ENCODE measurements around the gene KMT5B.

DNA sequence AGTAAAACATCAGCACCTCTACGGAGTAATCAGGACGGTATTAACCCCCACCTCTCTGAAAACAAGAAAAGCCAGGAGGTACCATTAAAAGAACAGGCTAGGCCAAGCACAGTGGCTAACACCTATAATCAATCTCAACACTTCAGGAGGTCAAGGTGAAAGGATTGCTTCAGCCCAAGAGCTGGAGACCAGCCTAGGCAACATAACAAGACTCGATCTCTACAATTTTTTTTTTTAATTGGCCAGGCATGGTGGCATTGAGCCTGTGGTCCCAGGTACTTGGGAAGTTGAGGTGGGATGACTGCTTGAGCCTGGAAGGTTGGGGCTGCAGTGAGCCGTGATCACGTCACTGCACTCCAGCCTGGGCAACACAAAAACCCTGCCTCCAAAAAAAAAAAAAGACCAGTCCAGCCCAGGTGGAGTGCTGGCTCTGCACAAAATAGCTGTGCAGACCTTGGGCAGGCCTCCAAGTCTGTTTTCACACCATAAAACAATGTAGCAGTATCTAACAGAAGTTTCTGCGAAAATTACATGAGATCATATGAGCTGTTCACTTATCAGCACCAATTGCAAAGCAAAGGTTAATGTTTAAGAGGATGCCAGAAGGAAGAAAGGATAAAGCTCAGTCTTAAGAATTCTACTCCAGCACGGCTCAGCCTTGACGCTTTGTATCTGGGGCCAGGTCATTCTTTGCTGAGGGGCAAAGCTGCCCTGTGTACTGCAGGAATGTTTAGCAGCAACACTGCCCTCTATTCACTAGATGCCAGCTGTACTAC, 106.7 kb downstream of the KMT5B start:
- TF ChIP-seq POLR2A (IDR thresholded peaks at IDR 0.05), result no peak
- TF ChIP-seq POLR2AphosphoS5 (IDR thresholded peaks at IDR 0.05), result no peak
